ENCODE measurements around the gene PRDM2. TPM values are rescaled to one million over a fixed set of nuclear protein-coding genes. Genes with fewer than 3 reads are reported as not detected.

PRDM2 gene
- polyA plus RNA-seq, 3 donors = 4.1 to 22.5 (median 7.6) TPM

DNA sequence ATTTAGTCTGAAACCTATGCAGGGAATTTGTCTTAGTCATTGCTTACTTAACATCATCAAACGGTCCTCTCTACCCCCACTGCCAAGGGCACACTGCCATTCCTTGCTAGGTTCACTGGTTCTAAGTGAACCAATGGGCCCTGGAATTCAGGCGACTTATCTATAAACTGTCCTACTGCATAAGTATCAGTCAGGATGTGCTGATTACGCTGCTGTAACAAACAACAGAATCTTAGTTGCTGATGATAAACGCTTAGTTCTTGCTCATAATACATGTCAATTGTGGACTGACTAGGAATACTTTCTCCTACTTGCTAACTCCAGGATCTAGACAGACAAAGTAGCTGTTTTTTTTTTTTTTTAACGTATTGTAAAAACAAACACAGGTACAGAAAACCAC lies 136.1 kb downstream of the PRDM2 start:
- WGBS (ENCODE audit: insufficient coverage) = 93% methylated on average over 3 of the region's 5 CpGs
- peaks cover 0 to 6% (median 3%) of the 10 kb centered on the region in 7 donors for H3K9me3 Mint-ChIP-seq
- no peaks in the 10 kb centered on the region for H3K36me3 Mint-ChIP-seq
- H3K4me1 ChIP-seq (ENCODE audit: control insufficient read depth in 1 of 2, insufficient read depth in 2 of 2, low read length in 2 of 2) = no peaks in the 10 kb centered on the region
- H4K20me1 ChIP-seq (ENCODE audit: insufficient read depth, low read length) = no peaks in the 10 kb centered on the region
- H3K36me3 ChIP-seq (replicated peaks in 1 of 2; ENCODE audit: control insufficient read depth in 1 of 2, insufficient read depth in 2 of 2, low read length in 2 of 2) = no peaks in the 10 kb centered on the region
- peaks cover 0 to 3% of the 10 kb centered on the region in 2 donors for H3K27me3 ChIP-seq (ENCODE audit: control insufficient read depth in 2 of 2, insufficient read depth in 2 of 2, low read length in 2 of 2)
- H3K4me3 Mint-ChIP-seq = no peak overlapping the region
- no peaks in the 10 kb centered on the region for H3K4me1 Mint-ChIP-seq
- H3K27ac ChIP-seq (ENCODE audit: low read depth in 1 of 2, low read length in 2 of 2) = no peak overlapping the region
- no peak overlapping the region for H3K27ac Mint-ChIP-seq
- H3K9ac ChIP-seq (ENCODE audit: insufficient read depth, low read length, poor library complexity, severe bottlenecking) = no peak overlapping the region
- intact Hi-C loops (cut with micrococcal nuclease) = no loop called here
- no peaks in the 10 kb centered on the region for H3K9me3 ChIP-seq (replicated peaks in 1 of 2; ENCODE audit: control insufficient read depth in 1 of 2, insufficient read depth in 1 of 2, low read length in 2 of 2)
- no peak overlapping the region for H3K4me2 ChIP-seq (replicated peaks; ENCODE audit: extremely low read depth, low read length, poor library complexity, severe bottlenecking)
- H3K27me3 Mint-ChIP-seq (ENCODE audit: low read depth in 3 of 3) = peaks cover 3 to 11% (median 6%) of the 10 kb centered on the region in 3 donors
- TF ChIP-seq, protein P1, sequence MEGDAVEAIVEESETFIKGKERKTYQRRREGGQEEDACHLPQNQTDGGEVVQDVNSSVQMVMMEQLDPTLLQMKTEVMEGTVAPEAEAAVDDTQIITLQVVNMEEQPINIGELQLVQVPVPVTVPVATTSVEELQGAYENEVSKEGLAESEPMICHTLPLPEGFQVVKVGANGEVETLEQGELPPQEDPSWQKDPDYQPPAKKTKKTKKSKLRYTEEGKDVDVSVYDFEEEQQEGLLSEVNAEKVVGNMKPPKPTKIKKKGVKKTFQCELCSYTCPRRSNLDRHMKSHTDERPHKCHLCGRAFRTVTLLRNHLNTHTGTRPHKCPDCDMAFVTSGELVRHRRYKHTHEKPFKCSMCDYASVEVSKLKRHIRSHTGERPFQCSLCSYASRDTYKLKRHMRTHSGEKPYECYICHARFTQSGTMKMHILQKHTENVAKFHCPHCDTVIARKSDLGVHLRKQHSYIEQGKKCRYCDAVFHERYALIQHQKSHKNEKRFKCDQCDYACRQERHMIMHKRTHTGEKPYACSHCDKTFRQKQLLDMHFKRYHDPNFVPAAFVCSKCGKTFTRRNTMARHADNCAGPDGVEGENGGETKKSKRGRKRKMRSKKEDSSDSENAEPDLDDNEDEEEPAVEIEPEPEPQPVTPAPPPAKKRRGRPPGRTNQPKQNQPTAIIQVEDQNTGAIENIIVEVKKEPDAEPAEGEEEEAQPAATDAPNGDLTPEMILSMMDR (IDR thresholded peaks at IDR 0.05) = no peak
- H3K79me2 ChIP-seq (ENCODE audit: insufficient read depth, low read length) = no peaks in the 10 kb centered on the region
- DNase-seq = no peak
- H3K4me3 ChIP-seq (replicated peaks in 1 of 3; ENCODE audit: low read depth in 2 of 3, low read length in 3 of 3) = no peak overlapping the region
- H2AFZ ChIP-seq (ENCODE audit: insufficient read depth, low read depth, low read length, poor library complexity, severe bottlenecking) = no peak overlapping the region

GRCh38 chr1:13836631-13837030 lies 136.6 kb downstream of the PRDM2 start:
- H3K36me3 ChIP-seq (replicated peaks in 1 of 2; ENCODE audit: control insufficient read depth in 1 of 2, insufficient read depth in 2 of 2, low read length in 2 of 2) = no peaks in the 10 kb centered on the region
- TF ChIP-seq, protein P1 (IDR thresholded peaks at IDR 0.05) = no peak
- Mint-ChIP-seq H3K27me3 (ENCODE audit: low read depth in 3 of 3) (peaks cover 3 to 15% (median 6%) of the 10 kb centered on the region in 3 donors), H3K4me1 (no peaks in the 10 kb centered on the region), H3K36me3 (no peaks in the 10 kb centered on the region), H3K27ac (no peak overlapping the region), H3K4me3 (no peak overlapping the region), H3K9me3 (peaks cover 0 to 6% (median 3%) of the 10 kb centered on the region in 7 donors)
- no peaks in the 10 kb centered on the region for H3K9me3 ChIP-seq (replicated peaks in 1 of 2; ENCODE audit: control insufficient read depth in 1 of 2, insufficient read depth in 1 of 2, low read length in 2 of 2)
- no peak for DNase-seq
- no peak overlapping the region for H3K27ac ChIP-seq (ENCODE audit: low read depth in 1 of 2, low read length in 2 of 2)
- intact Hi-C loops (cut with micrococcal nuclease) = no loop called here
- no peak overlapping the region for H3K4me3 ChIP-seq (replicated peaks in 1 of 3; ENCODE audit: low read depth in 2 of 3, low read length in 3 of 3)
- no peaks in the 10 kb centered on the region for H3K4me1 ChIP-seq (ENCODE audit: control insufficient read depth in 1 of 2, insufficient read depth in 2 of 2, low read length in 2 of 2)
- H2AFZ ChIP-seq (ENCODE audit: insufficient read depth, low read depth, low read length, poor library complexity, severe bottlenecking) = no peak overlapping the region
- H3K9ac ChIP-seq (ENCODE audit: insufficient read depth, low read length, poor library complexity, severe bottlenecking) = no peak overlapping the region
- no CpG with 5 or more reads among the region's 1 CpG for WGBS (ENCODE audit: insufficient coverage)
- H3K79me2 ChIP-seq (ENCODE audit: insufficient read depth, low read length) = no peaks in the 10 kb centered on the region
- H3K4me2 ChIP-seq (replicated peaks; ENCODE audit: extremely low read depth, low read length, poor library complexity, severe bottlenecking) = no peak overlapping the region
- peaks cover 0 to 3% of the 10 kb centered on the region in 2 donors for H3K27me3 ChIP-seq (ENCODE audit: control insufficient read depth in 2 of 2, insufficient read depth in 2 of 2, low read length in 2 of 2)
- H4K20me1 ChIP-seq (ENCODE audit: insufficient read depth, low read length) = no peaks in the 10 kb centered on the region

Data from CD14-positive monocyte (primary cell).